ENCODE measurements around the gene AGRN. TPM values are rescaled to one million over a fixed set of nuclear protein-coding genes. Genes with fewer than 3 reads are reported as not detected.
"Not testable (repeated sequence)": the region's sequence is repeated elsewhere in the genome, so short reads cannot be mapped to it uniquely, and the experiment has no call there.

The AGRN gene
- total RNA-seq, 2 experiments from 2014 or later, result 22.7 to 24.4 TPM

DNA sequence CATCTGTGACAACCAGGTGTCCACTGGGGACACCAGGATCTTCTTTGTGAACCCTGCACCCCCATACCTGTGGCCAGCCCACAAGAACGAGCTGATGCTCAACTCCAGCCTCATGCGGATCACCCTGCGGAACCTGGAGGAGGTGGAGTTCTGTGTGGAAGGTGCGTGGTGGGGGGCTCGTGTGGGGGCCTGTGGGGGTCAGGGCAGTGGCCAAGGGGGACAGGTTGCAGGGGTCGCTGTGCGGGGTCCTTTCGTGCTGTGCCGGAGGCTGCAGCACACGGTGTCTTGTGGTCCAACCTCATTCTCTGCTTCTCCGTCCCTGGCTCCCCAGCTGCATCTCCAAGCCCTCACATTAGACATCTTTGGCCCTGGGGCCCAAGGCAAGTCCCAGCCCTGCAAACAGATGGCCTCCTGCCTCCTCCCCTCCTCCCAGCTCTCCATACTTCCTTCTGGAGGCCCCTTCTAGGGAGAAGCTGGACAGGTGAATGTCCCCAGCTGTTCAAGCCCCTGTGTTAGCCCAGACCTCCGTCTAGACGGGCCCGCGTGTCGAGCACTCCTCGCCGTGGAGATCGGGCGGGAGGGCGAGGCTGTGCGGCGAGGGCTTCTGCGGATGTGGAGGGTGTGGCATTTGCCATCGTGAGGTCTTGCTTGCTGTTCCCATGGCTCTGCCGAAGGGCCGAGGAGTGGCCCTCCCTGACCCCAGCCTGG lies 2.5 kb downstream of the AGRN start:
- ChIA-PET CTCF (interaction anchor here (0.7 kb wide), 2 partner anchors 9 to 278 kb away, joined by 3 read pairs; no protein-coding TSS in a partner anchor), POLR2A (no interaction called here)
- Mint-ChIP-seq H3K4me1 (peaks cover 9% of the 10 kb centered on the region), H3K27ac (no peak overlapping the region), H3K27me3 (peaks cover 11% of the 10 kb centered on the region), H3K4me3 (no peak overlapping the region), H3K36me3 (ENCODE audit: low read depth) (no peaks in the 10 kb centered on the region), H3K9me3 (ENCODE audit: low read depth) (no peaks in the 10 kb centered on the region)
- ATAC-seq, result no peak
- intact Hi-C loops (cut with DNase I, micrococcal nuclease), result loop anchor here in 1 of 2 experiments (2.0 to 10.0 kb wide), 2 partner anchors 14 to 58 kb away; partner anchors contain the start of genes KLHL17 and PLEKHN1
- no peak for DNase-seq

DNA sequence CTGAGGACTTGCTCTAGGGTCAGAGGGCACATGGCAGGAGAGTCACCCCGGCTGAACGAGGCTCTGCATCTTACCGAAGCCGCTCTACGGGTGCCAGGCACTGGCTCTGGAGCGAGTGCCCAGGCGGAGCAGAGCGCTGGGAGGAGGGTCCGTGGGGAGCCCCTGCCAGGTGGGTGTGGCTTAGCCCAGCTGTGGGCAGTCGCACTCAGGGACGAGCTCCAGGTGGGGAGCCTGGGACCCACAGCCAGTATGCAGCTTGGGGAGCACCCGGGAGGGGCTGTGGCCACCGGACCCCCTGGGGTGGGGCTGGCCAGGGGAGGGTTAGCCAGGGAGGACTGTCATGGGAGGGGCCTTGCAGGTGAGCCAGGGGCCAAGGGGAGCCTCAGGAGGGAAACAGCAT lies 3.8 kb downstream of the AGRN start:
- ATAC-seq, result no peak
- POLR2A ChIA-PET, result no interaction called here
- CTCF ChIA-PET, result interaction anchor here (0.6 to 1.1 kb wide), 2 partner anchors 10 to 135 kb away, joined by 3 to 6 read pairs; no protein-coding TSS in a partner anchor
- no peaks in the 10 kb centered on the region for H3K9me3 Mint-ChIP-seq (ENCODE audit: low read depth)
- no peak overlapping the region for H3K27ac Mint-ChIP-seq
- no peaks in the 10 kb centered on the region for H3K36me3 Mint-ChIP-seq (ENCODE audit: low read depth)
- DNase-seq, result no peak
- H3K4me3 Mint-ChIP-seq, result no peak overlapping the region
- peaks cover 8% of the 10 kb centered on the region for H3K4me1 Mint-ChIP-seq
- intact Hi-C loops (cut with DNase I, micrococcal nuclease), result loop anchor here in 1 of 2 experiments (2.0 to 10.0 kb wide), 2 partner anchors 13 to 59 kb away; partner anchors contain the start of genes KLHL17 and PLEKHN1
- peaks cover 11% of the 10 kb centered on the region for H3K27me3 Mint-ChIP-seq

DNA sequence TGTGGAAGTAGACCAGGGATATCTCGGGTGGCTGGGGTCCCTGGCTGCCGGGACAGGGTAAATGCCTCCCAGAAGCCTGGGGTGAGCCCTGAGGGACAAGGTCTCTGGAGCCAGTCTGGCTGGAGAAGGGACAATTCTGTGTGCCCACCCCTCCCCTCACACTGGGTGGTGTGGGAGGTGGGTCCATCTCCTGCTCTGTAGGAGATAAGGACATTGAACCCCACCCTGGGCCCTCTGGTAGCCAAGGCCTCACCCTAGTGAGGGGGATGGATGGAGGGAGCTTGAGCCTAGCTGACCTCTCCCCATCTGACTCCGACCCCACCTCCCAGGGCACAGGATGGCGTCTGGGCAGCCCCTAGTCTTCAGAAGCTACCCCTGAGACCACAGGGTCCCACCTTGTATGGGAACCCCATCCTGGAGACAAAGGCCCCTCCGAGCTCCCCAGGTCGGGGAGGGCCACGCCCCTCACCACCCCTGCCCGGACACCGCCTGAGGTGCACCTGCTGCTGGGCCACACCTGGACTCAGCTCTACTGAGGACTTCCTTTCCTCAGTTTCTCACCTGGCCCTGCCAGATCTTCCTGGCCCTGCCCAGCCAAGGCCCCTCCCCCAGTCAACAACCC lies 4.3 kb downstream of the AGRN start:
- POLR2A ChIA-PET, result no interaction called here
- ATAC-seq (no peak), DNase-seq (no peak)
- intact Hi-C loops (cut with DNase I, micrococcal nuclease), result loop anchor here in 1 of 2 experiments (10.0 kb wide), 1 partner anchor 59 kb away; the partner anchor contains the start of genes KLHL17 and PLEKHN1
- H3K36me3 Mint-ChIP-seq (ENCODE audit: low read depth), result no peaks in the 10 kb centered on the region
- CTCF ChIA-PET, result interaction anchor here (0.6 to 1.1 kb wide), 2 partner anchors 9 to 135 kb away, joined by 3 to 6 read pairs; no protein-coding TSS in a partner anchor
- no peak overlapping the region for H3K4me3 Mint-ChIP-seq
- no peak overlapping the region for H3K27ac Mint-ChIP-seq
- peaks cover 11% of the 10 kb centered on the region for H3K27me3 Mint-ChIP-seq
- no peaks in the 10 kb centered on the region for H3K9me3 Mint-ChIP-seq (ENCODE audit: low read depth)
- H3K4me1 Mint-ChIP-seq, result peaks cover 4% of the 10 kb centered on the region

DNA sequence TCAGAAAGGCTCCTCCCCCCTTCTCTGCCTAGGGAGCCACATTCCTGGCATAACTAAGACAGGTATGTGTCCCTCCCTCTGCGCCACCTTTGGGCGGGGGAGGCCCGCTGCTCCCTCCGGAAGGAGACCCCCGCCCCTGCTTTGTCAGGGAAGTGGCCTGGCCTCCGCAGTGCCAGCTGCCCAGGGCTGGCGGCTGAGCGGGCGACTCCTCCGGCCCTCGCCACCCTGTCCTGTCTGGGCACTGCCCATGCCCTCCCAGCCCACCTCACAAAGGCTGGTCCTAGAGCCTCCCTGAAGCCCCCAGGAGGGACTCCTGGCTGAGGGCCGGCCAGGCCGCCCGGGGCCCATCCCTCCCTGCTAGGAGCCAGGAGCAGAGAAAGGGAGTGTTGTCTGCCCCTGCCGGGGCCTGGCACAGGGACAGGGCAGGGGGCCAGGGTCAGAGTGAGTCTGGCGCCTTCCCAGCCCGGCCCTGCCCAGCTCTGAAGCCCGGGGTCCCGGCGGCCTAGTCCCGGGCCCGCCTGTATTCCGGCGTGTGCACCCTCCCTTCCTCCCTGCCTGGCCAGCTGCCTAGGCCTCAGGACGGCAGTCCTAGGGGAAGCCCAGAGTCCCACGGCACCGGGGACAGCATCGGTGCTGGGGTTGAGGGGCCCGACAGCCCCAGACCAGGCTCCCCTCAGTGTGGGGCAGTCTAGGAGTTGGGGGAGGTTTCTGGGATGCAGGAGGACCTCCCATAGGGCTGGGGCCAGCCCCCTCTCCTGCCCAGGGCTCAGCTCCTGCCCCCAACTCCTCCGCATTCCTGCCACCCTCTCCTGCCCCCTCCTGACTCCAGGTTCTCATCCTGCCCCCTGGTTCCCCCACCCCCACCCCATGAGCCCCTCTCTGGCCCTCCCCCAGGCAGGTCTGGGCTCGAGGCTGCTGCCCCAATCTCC lies 5.1 kb downstream of the AGRN start:
- peaks cover 11% of the 10 kb centered on the region for H3K27me3 Mint-ChIP-seq
- ChIA-PET POLR2A (no interaction called here), CTCF (no interaction called here)

DNA sequence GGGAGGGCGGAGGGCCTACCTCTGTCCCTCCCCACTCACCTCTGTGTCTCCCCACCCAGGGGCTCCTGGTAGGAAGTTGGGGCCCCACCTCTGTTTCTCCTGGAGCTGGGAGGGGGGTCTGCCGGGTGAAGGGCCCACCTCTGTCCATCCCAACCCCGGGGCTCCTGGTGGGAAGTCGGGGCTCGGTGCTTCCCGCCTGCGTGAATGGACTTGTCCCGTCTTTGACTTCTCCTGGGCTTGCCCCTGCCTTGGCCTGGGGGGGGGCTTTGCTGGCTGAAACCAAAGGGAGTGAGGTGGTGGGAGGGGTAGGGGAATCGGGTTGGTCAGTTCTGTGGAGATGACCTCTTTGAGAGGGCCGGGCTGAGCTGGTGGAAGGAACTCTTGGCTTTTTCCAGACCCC lies 5.8 kb downstream of the AGRN start:
- H3K27ac Mint-ChIP-seq, result no peak overlapping the region
- intact Hi-C loops (cut with DNase I, micrococcal nuclease), result loop anchor here in 1 of 2 experiments (10.0 kb wide), 1 partner anchor 61 kb away; the partner anchor contains the start of genes KLHL17 and PLEKHN1

More for the DNA sequence above, 5.1 kb downstream of the AGRN start:
- Mint-ChIP-seq H3K4me1 (peaks cover 4% of the 10 kb centered on the region), H3K9me3 (ENCODE audit: low read depth) (no peaks in the 10 kb centered on the region), H3K27ac (no peak overlapping the region), H3K36me3 (ENCODE audit: low read depth) (no peaks in the 10 kb centered on the region), H3K4me3 (no peak overlapping the region)
- no peak for ATAC-seq
- DNase-seq, result no peak
- intact Hi-C loops (cut with DNase I, micrococcal nuclease), result loop anchor here in 1 of 2 experiments (10.0 kb wide), 1 partner anchor 60 kb away; the partner anchor contains the start of genes KLHL17 and PLEKHN1

DNA sequence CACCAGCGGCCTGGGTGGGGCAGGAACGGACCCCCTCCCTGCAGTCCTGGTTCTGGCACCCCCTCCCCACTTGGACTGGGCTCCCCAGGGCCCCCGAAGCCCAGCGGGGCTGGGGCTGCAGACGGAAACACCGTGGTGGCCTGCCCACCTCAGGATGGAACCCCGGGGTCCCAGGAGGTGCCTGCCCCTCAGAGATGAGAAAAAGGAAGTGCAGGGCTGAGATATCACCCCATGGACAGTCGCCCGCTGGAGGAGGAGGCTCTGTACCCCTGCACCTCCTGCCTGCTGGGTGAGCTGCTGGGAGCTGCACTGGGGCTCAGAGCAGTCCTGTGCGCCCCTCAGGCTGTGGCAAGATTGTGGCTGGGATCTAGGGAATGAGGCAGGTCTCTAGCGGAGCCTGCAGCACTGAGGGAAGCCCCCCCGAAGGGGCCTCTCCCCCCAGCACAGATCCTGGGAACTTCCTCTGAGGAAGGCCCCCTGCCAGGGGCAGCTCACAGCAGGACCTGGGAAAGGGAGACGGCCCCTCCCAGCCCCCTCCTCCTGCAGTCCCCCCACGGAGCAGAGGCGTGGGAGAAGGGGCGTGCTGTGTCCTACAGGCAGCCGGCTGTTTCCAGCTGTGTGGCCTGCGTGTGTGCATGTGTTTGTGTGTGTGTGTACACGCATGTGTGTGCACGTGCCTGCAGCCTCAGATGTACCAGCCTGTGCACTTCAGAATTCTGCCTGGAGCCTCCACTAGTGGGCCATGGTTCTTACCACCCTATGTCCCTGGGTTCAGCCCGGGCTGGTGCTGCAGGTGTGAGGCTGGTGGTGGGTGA lies 6.9 kb downstream of the AGRN start:
- intact Hi-C loops (cut with DNase I, micrococcal nuclease), result loop anchor here in 1 of 2 experiments (10.0 kb wide), 1 partner anchor 62 kb away; the partner anchor contains the start of genes KLHL17 and PLEKHN1
- no peak overlapping the region for H3K27ac Mint-ChIP-seq
- ATAC-seq, result no peak
- no peak overlapping the region for H3K4me3 Mint-ChIP-seq
- H3K27me3 Mint-ChIP-seq, result peaks cover 10% of the 10 kb centered on the region
- peaks cover 4% of the 10 kb centered on the region for H3K4me1 Mint-ChIP-seq
- H3K9me3 Mint-ChIP-seq (ENCODE audit: low read depth), result no peaks in the 10 kb centered on the region
- H3K36me3 Mint-ChIP-seq (ENCODE audit: low read depth), result no peaks in the 10 kb centered on the region
- ChIA-PET POLR2A (no interaction called here), CTCF (no interaction called here)
- no peak for DNase-seq

More for the DNA sequence above, 5.8 kb downstream of the AGRN start:
- ChIA-PET CTCF (no interaction called here), POLR2A (no interaction called here)
- DNase-seq (no peak), ATAC-seq (no peak)
- H3K9me3 Mint-ChIP-seq (ENCODE audit: low read depth), result no peaks in the 10 kb centered on the region
- peaks cover 11% of the 10 kb centered on the region for H3K27me3 Mint-ChIP-seq
- H3K4me3 Mint-ChIP-seq, result no peak overlapping the region
- peaks cover 4% of the 10 kb centered on the region for H3K4me1 Mint-ChIP-seq
- no peaks in the 10 kb centered on the region for H3K36me3 Mint-ChIP-seq (ENCODE audit: low read depth)

DNA sequence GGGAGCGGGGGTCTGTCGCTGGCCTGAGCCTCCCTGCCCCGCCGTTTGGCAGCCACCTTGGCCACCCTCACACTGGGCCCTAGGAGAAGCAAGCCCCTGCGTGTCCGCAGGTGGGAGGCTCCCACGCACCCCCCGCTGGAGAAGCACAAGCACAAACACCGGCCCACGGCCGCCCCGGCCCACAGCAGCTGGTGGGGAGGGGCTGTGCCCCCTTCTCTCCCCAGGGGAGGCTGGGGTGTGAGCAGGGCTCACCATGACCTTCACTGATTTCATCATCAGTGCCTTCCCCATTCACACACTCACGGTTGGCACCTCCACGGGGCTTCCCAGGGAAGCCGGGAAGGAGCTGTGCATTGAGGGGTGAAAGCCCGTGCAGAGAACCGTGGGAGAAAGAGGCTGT lies 7.9 kb downstream of the AGRN start:
- DNase-seq (no peak), ATAC-seq (no peak)
- CTCF ChIA-PET, result interaction anchor here (0.6 kb wide), 1 partner anchor 90 kb away, joined by 3 read pairs; no protein-coding TSS in a partner anchor
- Mint-ChIP-seq H3K27ac (no peak overlapping the region), H3K4me1 (peaks cover 5% of the 10 kb centered on the region), H3K9me3 (ENCODE audit: low read depth) (no peaks in the 10 kb centered on the region), H3K27me3 (peaks cover 14% of the 10 kb centered on the region), H3K4me3 (no peak overlapping the region), H3K36me3 (ENCODE audit: low read depth) (no peaks in the 10 kb centered on the region)
- POLR2A ChIA-PET, result no interaction called here
- intact Hi-C loops (cut with DNase I, micrococcal nuclease), result loop anchor here in 1 of 2 experiments (10.0 kb wide), 1 partner anchor 63 kb away; the partner anchor contains the start of genes KLHL17 and PLEKHN1

DNA sequence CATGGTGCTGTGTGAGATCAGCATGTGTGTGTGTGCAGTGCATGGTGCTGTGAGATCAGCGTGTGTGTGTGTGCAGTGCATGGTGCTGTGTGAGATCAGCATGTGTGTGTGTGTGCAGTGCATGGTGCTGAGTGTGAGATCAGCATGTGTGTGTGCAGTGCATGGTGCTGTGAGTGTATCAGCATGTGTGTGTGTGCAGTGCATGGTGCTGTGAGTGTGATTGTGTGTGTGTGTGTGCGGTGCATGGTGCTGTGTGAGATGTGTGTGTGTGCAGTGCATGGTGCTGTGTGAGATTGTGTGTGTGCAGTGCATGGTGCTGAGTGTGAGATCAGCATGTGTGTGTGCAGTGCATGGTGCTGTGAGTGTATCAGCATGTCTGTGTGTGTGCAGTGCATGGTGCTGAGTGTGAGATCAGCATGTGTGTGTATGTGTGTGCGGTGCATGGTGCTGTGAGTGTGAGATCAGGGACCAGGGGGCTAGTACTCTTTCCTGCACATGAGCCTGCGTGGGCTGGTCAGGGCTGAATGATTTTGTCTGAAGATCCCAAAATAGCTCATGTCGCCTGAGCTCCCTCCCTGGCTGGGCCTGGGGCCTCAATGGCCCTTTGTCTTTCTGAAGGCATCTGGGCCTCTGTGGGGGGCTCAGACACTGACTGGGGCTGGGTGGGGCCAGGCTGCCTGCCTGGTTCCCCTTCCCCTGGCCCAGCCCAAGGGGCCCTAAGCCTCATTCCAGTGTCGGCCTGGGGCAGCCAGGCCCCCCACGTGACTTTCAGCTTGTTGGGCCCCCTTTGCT lies 11.1 kb downstream of the AGRN start:
- DNase-seq; H3K36me3 Mint-ChIP-seq (ENCODE audit: low read depth); H3K4me3 Mint-ChIP-seq; H3K9me3 Mint-ChIP-seq (ENCODE audit: low read depth); ATAC-seq; H3K27ac Mint-ChIP-seq; POLR2A ChIA-PET; H3K4me1 Mint-ChIP-seq: not testable (repeated sequence)
- CTCF ChIA-PET, result interaction anchor here (0.7 to 1.2 kb wide), 3 partner anchors 9 to 158 kb away, joined by 3 to 4 read pairs (median 3); no protein-coding TSS in a partner anchor
- H3K27me3 Mint-ChIP-seq, result peaks cover 15% of the 10 kb centered on the region
- intact Hi-C loops (cut with DNase I, micrococcal nuclease), result loop anchor here in 1 of 2 experiments (10.0 kb wide), 2 partner anchors 46 to 274 kb away; partner anchors contain the start of genes ACAP3, PERM1 and PUSL1

DNA sequence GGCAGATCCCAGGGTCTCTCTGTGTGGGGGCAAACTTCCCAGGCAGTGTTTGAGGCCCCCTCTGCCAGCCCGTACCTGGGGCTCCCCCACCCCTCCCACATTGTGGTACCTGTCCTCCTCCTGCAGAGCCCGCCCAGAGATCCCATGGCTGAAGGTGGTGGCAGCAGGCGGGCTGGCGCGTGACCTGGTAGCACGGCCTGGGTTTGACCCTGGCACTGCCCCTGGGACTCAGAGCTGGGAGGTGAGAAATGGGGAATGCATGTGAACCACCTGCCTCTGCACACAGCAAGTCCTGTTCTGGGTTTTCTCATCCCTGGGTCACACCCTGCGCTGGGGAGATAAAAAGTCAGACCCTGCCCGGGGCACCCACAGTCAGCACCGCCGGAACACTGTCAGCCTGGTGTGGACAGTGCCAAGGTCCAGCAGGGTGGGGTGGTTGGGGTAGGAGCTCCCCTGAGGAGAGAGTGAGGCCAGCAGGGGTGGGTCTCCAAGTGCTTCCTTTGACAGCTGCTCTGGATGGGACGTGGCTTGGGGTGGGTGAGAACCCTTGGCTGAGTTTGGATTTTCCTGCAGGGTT lies 11.8 kb downstream of the AGRN start:
- ATAC-seq (no peak), DNase-seq (no peak)
- no peaks in the 10 kb centered on the region for H3K9me3 Mint-ChIP-seq (ENCODE audit: low read depth)
- H3K4me1 Mint-ChIP-seq, result peaks cover 5% of the 10 kb centered on the region
- H3K27me3 Mint-ChIP-seq, result peaks cover 18% of the 10 kb centered on the region
- H3K27ac Mint-ChIP-seq, result no peak overlapping the region
- H3K4me3 Mint-ChIP-seq, result no peak overlapping the region
- intact Hi-C loops (cut with DNase I, micrococcal nuclease), result loop anchor here (2.0 to 10.0 kb wide), 4 partner anchors 31 to 273 kb away; partner anchors contain the start of genes ACAP3 (in 1 of the 2), PERM1 (in 1 of the 2) and PUSL1 (in 1 of the 2)
- H3K36me3 Mint-ChIP-seq (ENCODE audit: low read depth), result no peaks in the 10 kb centered on the region
- POLR2A ChIA-PET, result no interaction called here
- CTCF ChIA-PET, result interaction anchor here (0.5 to 1.2 kb wide), 4 partner anchors 9 to 49 kb away, joined by 3 to 4 read pairs (median 4); no protein-coding TSS in a partner anchor
